IMR-90 (cell line): ENCODE results near the gene MAP1LC3B2. TPM values are rescaled to one million over a fixed set of nuclear protein-coding genes. Genes with fewer than 3 reads are reported as not detected.

Experiments
- ATAC-seq: fragments of 200-7000 bp; cut with Tn5 transposase; 2 replicates; pipeline ENCODE4 v1.9.1; 2020; ENCODE audit warnings: low read depth, mild to moderate bottlenecking, moderate library complexity
- BruUV-seq: library from RNA; stranded (reverse); fragments of 400-500 nt; replicated peaks from 2 replicates; lab custom pipeline; 2021; lab: Mats Ljungman, UMichigan
- CTCF ChIA-PET: fragments of 300-600 bp; formaldehyde crosslinking; extraction: SDS; loops from one replicate; lab custom pipeline; 2021; ENCODE audit warnings: antibody characterized with exemption; lab: Yijun Ruan, JAX
- POLR2A ChIA-PET: fragments of 300-600 bp; sonication (Branson Sonifier 250); formaldehyde crosslinking; loops from one replicate; lab custom pipeline; 2022; ENCODE audit warnings: antibody characterized with exemption; ENCODE audit not compliant: unreplicated experiment; lab: Charles Lee
- DNase-seq: peaks from one replicate; pipeline ENCODE4 v3.0.0; 2013
- H2AFZ ChIP-seq: replicated peaks from 2 replicates; pipeline ENCODE3; 2013; ENCODE audit warnings: low read length, mild to moderate bottlenecking; ENCODE audit not compliant: poor library complexity
- H2AK5ac ChIP-seq: 2 replicates; pipeline ENCODE4 v1.6.1; 2013; ENCODE audit warnings: low read depth, low read length, inconsistent platforms
- H2AK9ac ChIP-seq: replicated peaks from 2 replicates; pipeline ENCODE3; 2013; ENCODE audit warnings: mild to moderate bottlenecking, low read depth, low read length, moderate library complexity; ENCODE audit not compliant: poor library complexity
- H2BK120ac ChIP-seq: 2 replicates; pipeline ENCODE4 v1.6.1; 2013; ENCODE audit warnings: low read depth, low read length, inconsistent platforms
- H2BK15ac ChIP-seq: 3 replicates; pipeline ENCODE4 v1.6.1; 2013; ENCODE audit warnings: low read depth, low read length, inconsistent platforms
- H2BK20ac ChIP-seq: 2 replicates; pipeline ENCODE4 v1.6.1; 2013; ENCODE audit warnings: low read depth, mild to moderate bottlenecking, inconsistent platforms, low read length, moderate library complexity
- H2BK5ac ChIP-seq: 2 replicates; pipeline ENCODE4 v1.6.1; 2013; ENCODE audit warnings: mild to moderate bottlenecking, low read depth, low read length, inconsistent platforms; ENCODE audit not compliant: poor library complexity, severe bottlenecking
- H3K14ac ChIP-seq: replicated peaks from 2 replicates; pipeline ENCODE4 v1.6.1; 2013; ENCODE audit warnings: low read depth, low read length, inconsistent platforms
- H3K18ac ChIP-seq: 2 replicates; pipeline ENCODE4 v1.6.1; 2013; ENCODE audit warnings: low read depth, low read length, control low read depth
- H3K23ac ChIP-seq: 2 replicates; pipeline ENCODE4 v1.6.1; 2013; ENCODE audit warnings: low read depth, low read length, inconsistent platforms
- H3K27ac ChIP-seq: 2 replicates; pipeline ENCODE4 v1.5.1; 2013; ENCODE audit warnings: mild to moderate bottlenecking, control low read depth, low read length; ENCODE audit not compliant: insufficient read depth
- H3K27me3 ChIP-seq: 2 replicates; pipeline ENCODE4 v1.6.1; 2013; ENCODE audit warnings: low read length; ENCODE audit not compliant: control insufficient read depth, insufficient read depth
- H3K36me3 ChIP-seq: 2 replicates; pipeline ENCODE4 v1.6.1; 2013; ENCODE audit warnings: low read length, mixed read lengths; ENCODE audit not compliant: control insufficient read depth, insufficient read depth
- H3K4ac ChIP-seq: 2 replicates; pipeline ENCODE4 v1.6.1; 2013; ENCODE audit warnings: low read depth, low read length, inconsistent platforms
- H3K4me1 ChIP-seq: 2 replicates; pipeline ENCODE4 v1.6.1; 2013; ENCODE audit warnings: low read length, mixed read lengths; ENCODE audit not compliant: control insufficient read depth, insufficient read depth
- H3K4me2 ChIP-seq: 2 replicates; pipeline ENCODE4 v1.6.1; 2013; ENCODE audit warnings: low read depth, mild to moderate bottlenecking, control low read depth, low read length, moderate library complexity
- H3K4me3 ChIP-seq: 2 replicates; pipeline ENCODE4 v1.5.1; 2013; ENCODE audit warnings: low read depth, mild to moderate bottlenecking, control low read depth, low read length, moderate library complexity; ENCODE audit not compliant: insufficient read depth
- H3K56ac ChIP-seq: 2 replicates; pipeline ENCODE4 v1.6.1; 2013; ENCODE audit warnings: low read length, inconsistent platforms; ENCODE audit not compliant: insufficient read depth; ENCODE audit errors: extremely low read depth
- H3K79me1 ChIP-seq, 2 experiments: 2 replicates each; pipeline ENCODE4 v1.6.1; 2013; ENCODE audit warnings: low read length in 2 of 2, inconsistent platforms in 1 of 2, low read depth in 1 of 2
- H3K9ac ChIP-seq: 2 replicates; pipeline ENCODE4 v1.6.1; 2013; ENCODE audit warnings: low read depth, low read length, control low read depth
- H3K9me1 ChIP-seq: 2 replicates; pipeline ENCODE4 v1.6.1; 2013; ENCODE audit warnings: low read length, inconsistent platforms; ENCODE audit not compliant: insufficient read depth
- H3K9me3 ChIP-seq: 2 replicates; pipeline ENCODE4 v1.6.1; 2013; ENCODE audit warnings: low read length; ENCODE audit not compliant: control insufficient read depth, insufficient read depth
- H4K20me1 ChIP-seq: 2 replicates; pipeline ENCODE4 v1.6.1; 2013; ENCODE audit warnings: low read length, inconsistent platforms; ENCODE audit not compliant: insufficient read depth
- H4K5ac ChIP-seq: 2 replicates; pipeline ENCODE4 v1.6.1; 2013; ENCODE audit warnings: mild to moderate bottlenecking, low read depth, low read length, control low read depth
- H4K8ac ChIP-seq, 2 experiments: 2 replicates each; pipeline ENCODE4 v1.6.1; 2013; ENCODE audit warnings: low read depth in 2 of 2, low read length in 2 of 2, control low read depth in 1 of 2, inconsistent platforms in 1 of 2
- H4K91ac ChIP-seq: 2 replicates; pipeline ENCODE4 v1.6.1; 2013; ENCODE audit warnings: low read depth, low read length, inconsistent platforms; ENCODE audit not compliant: insufficient read depth
- CEBPB ChIP-seq: IDR thresholded peaks from 2 replicates; pipeline ENCODE4 v1.6.1; 2012; ENCODE audit warnings: low read depth, low read length, improper control_type of control experiment
- CTCF ChIP-seq: conservative IDR thresholded peaks from 2 replicates; pipeline ENCODE4 v1.5.1; 2012; ENCODE audit warnings: mild to moderate bottlenecking, low read depth, low read length, improper control_type of control experiment
- ELK1 ChIP-seq: fragments of 150-350 bp; IDR thresholded peaks from 2 replicates; pipeline ENCODE4 v1.6.1; 2016; ENCODE audit warnings: low read depth, mild to moderate bottlenecking, low read length, moderate library complexity, borderline replicate concordance
- FOS ChIP-seq: fragments of 150-350 bp; IDR thresholded peaks from 2 replicates; pipeline ENCODE4 v1.6.1; 2016; ENCODE audit warnings: low read depth, low read length
- MAFK ChIP-seq: IDR thresholded peaks from 2 replicates; pipeline ENCODE4 v1.6.1; 2012; ENCODE audit warnings: low read depth, low read length, improper control_type of control experiment
- MAZ ChIP-seq: IDR thresholded peaks from 2 replicates; pipeline ENCODE4 v1.6.1; 2012; ENCODE audit warnings: low read depth, mild to moderate bottlenecking, low read length, improper control_type of control experiment, moderate library complexity, borderline replicate concordance
- NFE2L2 ChIP-seq: fragments of 150-350 bp; IDR thresholded peaks from 2 replicates; pipeline ENCODE4 v1.6.1; 2016; ENCODE audit warnings: low read depth, mild to moderate bottlenecking, low read length
- POLR2A ChIP-seq: IDR thresholded peaks from 2 replicates; pipeline ENCODE4 v1.6.1; 2012; ENCODE audit warnings: mild to moderate bottlenecking, low read depth, low read length
- RAD21 ChIP-seq: IDR thresholded peaks from 2 replicates; pipeline ENCODE4 v1.6.1; 2012; ENCODE audit warnings: low read length, improper control_type of control experiment
- RCOR1 ChIP-seq: IDR thresholded peaks from 2 replicates; pipeline ENCODE4 v1.6.1; 2012; ENCODE audit warnings: mild to moderate bottlenecking, low read length, improper control_type of control experiment; ENCODE audit not compliant: insufficient replicate concordance
- WGBS, 2 experiments: methylation state at CpG; one replicate each; pipeline versions ENCODE4 v1.1.5 to v1.1.7; 2013; ENCODE audit warnings: missing lambda C conversion rate in 2 of 2; ENCODE audit not compliant: insufficient read length in 1 of 2; ENCODE audit errors: extremely low coverage in 2 of 2; 5-methylcytosine and 5-hydroxymethylcytosine counted together
- dilution Hi-C: fragments of 300-500 bp; cut with HindIII; formaldehyde crosslinking; loops from one replicate; pipeline ENCODE4 v1.14.3; 2018; ENCODE audit warnings: low sequenced_read_pairs; ENCODE audit not compliant: unreplicated experiment
- in situ Hi-C: fragments of 300-500 bp; cut with MboI; formaldehyde crosslinking; loops from 3 replicates; pipeline ENCODE4 v1.14.3; 2019; ENCODE audit warnings: low sequenced_read_pairs, inconsistent platforms, mixed read lengths
- intact Hi-C: fragments of 100-400 bp; cut with micrococcal nuclease; formaldehyde crosslinking; loops from 2 replicates; pipeline ENCODE4 v1.10.0; 2022
- polyA plus RNA-seq, 3 experiments: library from polyadenylated mRNA; depleted of rRNA; stranded (reverse); fragments of >200 nt; gene quantifications; 2 replicates each; pipeline ENCODE4 v1.2.3, GENCODE V29; 2012; ENCODE audit warnings: low replicate concordance in 1 of 3
- total RNA-seq: library from RNA; depleted of rRNA; stranded (reverse); fragments of >200 nt; gene quantifications from 2 replicates; pipeline ENCODE4 v1.2.3, GENCODE V29; 2012
- TF ChIP-seq, protein P1 (sequence below): fragments of 150-350 bp; IDR thresholded peaks from 2 replicates; pipeline ENCODE4 v1.6.1; 2017; ENCODE audit warnings: mild to moderate bottlenecking, antibody characterized with exemption, low read length, low read depth

The MAP1LC3B2 gene
- total and polyA plus RNA-seq, 2 of the 4 experiments (the other 2 are of a cell fraction): 1.4 TPM; not detected in 1

GRCh38 chr12:116558280-116559161 is 660 bp upstream of the MAP1LC3B2 start:
- no peak for TF ChIP-seq MAFK
- no peak for TF ChIP-seq MAZ
- TF ChIP-seq CTCF: no peak
- no peak for TF ChIP-seq NFE2L2
- TF ChIP-seq FOS: no peak
- no peak for TF ChIP-seq ELK1
- TF ChIP-seq CEBPB: no peak
- TF ChIP-seq RCOR1: no peak
- no peak for TF ChIP-seq RAD21
- TF ChIP-seq POLR2A: no peak
- TF ChIP-seq, protein P1, sequence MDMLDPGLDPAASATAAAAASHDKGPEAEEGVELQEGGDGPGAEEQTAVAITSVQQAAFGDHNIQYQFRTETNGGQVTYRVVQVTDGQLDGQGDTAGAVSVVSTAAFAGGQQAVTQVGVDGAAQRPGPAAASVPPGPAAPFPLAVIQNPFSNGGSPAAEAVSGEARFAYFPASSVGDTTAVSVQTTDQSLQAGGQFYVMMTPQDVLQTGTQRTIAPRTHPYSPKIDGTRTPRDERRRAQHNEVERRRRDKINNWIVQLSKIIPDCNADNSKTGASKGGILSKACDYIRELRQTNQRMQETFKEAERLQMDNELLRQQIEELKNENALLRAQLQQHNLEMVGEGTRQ: no peak
- Histone ChIP-seq H2BK5ac (no peak overlapping the region), H3K56ac (no peak overlapping the region), H2BK15ac (no peak overlapping the region), H2AK9ac (no peak overlapping the region), H3K18ac (no peak overlapping the region), H3K27me3 (no peaks in the 10 kb centered on the region), H3K36me3 (no peaks in the 10 kb centered on the region), H4K8ac (no peak overlapping the region), H4K20me1 (no peaks in the 10 kb centered on the region), H3K14ac (no peak overlapping the region), H3K9ac (no peak overlapping the region), H4K91ac (no peak overlapping the region), H3K4ac (no peak overlapping the region), H2BK120ac (no peak overlapping the region), H3K23ac (no peak overlapping the region), H3K27ac (no peak overlapping the region), H2BK20ac (no peak overlapping the region), H3K4me1 (peaks cover 2% of the 10 kb centered on the region; the same call in 1 of the 2 replicates), H3K4me3 (no peak overlapping the region), H3K9me1 (no peaks in the 10 kb centered on the region), H3K79me1 (no peaks in the 10 kb centered on the region), H2AK5ac (no peak overlapping the region), H2AFZ (no peak overlapping the region), H4K5ac (no peak overlapping the region), H3K4me2 (no peak overlapping the region), H3K9me3 (no peaks in the 10 kb centered on the region)
- ChIA-PET CTCF (no interaction called here), POLR2A (no interaction called here)
- no peak for ATAC-seq
- no peak for DNase-seq
- dilution Hi-C loops: no loop called here
- intact Hi-C loops: no loop called here
- BruUV-seq: no TSS peak
- WGBS, 2 experiments: 96% methylated on average over 12 of the region's 21 CpGs; no CpG with 5 or more reads in 1 of the 2 experiments
- in situ Hi-C loops: no loop called here
